PFSK-1 (cell line): ENCODE measurements around the gene CASQ2.

Experiments used
- FOXP2 ChIP-seq: optimal IDR thresholded peaks from 2 replicates; pipeline ENCODE3; 2011; ENCODE audit warnings: borderline replicate concordance, control low read depth, inconsistent platforms; ENCODE audit not compliant: insufficient read depth; ENCODE audit errors: extremely low read length, extremely low read depth
- POLR2AphosphoS5 ChIP-seq: IDR thresholded peaks from 2 replicates; pipeline ENCODE4 v1.6.1; 2012; ENCODE audit warnings: low read depth, mild to moderate bottlenecking, control low read depth, low read length, moderate library complexity
- SIN3A ChIP-seq: IDR thresholded peaks from 2 replicates; pipeline ENCODE4 v1.6.1; 2012; ENCODE audit warnings: mild to moderate bottlenecking, low read length, moderate library complexity, borderline replicate concordance; ENCODE audit not compliant: insufficient read depth
- TAF1 ChIP-seq: IDR thresholded peaks from 2 replicates; pipeline ENCODE4 v1.6.1; 2012; ENCODE audit warnings: low read length, control low read depth, borderline replicate concordance; ENCODE audit not compliant: insufficient read depth
- TF ChIP-seq, protein P1 (sequence below), 2 experiments: IDR thresholded peaks; 2 replicates each; pipeline versions ENCODE4 v1.6.1 to v1.8.0; 2011 to 2012; ENCODE audit warnings: low read depth in 2 of 2, low read length in 2 of 2, control low read depth in 1 of 2, inconsistent platforms in 1 of 2, mild to moderate bottlenecking in 1 of 2, moderate library complexity in 1 of 2; ENCODE audit not compliant: insufficient read depth in 1 of 2

CASQ2 gene

DNA sequence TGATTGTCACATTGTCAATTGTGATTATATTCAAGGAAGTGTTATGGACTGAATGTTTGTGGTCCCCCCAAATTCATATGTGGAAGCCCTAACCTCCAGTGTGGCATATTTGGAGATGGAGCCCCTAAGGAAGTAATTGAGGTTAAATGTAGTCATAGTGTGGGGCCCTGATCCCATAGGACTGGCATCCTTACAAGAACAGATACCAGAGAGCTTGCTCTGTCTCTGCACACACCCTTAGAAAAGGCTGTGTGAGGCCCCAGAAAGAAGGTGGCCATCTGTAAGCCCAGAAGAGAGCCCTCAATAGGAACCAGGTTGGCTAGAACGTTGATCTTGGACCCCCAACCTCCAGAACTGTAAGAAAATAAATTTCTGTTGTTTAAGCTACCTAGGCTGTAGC, 98.6 kb downstream of the CASQ2 start:
- no peak for TF ChIP-seq FOXP2

DNA sequence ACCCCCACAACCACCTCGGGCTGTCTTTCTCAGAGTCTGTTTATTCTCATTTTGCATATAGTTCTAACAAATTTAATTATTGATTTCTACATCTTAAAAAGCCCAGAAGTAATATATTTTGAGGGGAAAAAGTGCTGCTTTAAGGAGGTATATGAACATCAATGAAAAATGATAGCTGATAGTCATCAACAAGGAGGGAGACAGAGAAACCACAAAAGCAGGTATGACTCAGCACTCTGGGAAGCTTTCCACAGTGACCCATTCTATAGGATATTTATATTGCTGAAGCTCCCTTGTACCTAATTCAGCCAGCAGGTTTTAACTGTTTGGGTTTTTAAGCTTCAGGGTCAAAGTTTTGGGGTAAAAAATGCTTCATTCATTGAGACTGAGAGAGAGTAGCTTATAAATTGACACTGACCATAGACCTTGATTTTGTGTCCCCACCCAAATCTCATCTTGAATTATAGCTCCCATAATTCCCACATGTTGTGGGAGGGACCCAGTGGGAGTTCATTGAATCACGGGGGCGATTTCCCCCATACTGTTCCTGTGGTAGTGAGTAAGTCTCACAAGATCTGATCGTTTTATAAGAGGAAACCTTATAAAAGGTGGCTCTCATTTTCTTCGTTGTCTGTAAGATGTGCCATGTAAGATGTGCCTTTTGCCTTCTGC, 99.4 kb downstream of the CASQ2 start:
- TF ChIP-seq POLR2AphosphoS5 (no peak), FOXP2 (no peak)
- TF ChIP-seq, protein P1, sequence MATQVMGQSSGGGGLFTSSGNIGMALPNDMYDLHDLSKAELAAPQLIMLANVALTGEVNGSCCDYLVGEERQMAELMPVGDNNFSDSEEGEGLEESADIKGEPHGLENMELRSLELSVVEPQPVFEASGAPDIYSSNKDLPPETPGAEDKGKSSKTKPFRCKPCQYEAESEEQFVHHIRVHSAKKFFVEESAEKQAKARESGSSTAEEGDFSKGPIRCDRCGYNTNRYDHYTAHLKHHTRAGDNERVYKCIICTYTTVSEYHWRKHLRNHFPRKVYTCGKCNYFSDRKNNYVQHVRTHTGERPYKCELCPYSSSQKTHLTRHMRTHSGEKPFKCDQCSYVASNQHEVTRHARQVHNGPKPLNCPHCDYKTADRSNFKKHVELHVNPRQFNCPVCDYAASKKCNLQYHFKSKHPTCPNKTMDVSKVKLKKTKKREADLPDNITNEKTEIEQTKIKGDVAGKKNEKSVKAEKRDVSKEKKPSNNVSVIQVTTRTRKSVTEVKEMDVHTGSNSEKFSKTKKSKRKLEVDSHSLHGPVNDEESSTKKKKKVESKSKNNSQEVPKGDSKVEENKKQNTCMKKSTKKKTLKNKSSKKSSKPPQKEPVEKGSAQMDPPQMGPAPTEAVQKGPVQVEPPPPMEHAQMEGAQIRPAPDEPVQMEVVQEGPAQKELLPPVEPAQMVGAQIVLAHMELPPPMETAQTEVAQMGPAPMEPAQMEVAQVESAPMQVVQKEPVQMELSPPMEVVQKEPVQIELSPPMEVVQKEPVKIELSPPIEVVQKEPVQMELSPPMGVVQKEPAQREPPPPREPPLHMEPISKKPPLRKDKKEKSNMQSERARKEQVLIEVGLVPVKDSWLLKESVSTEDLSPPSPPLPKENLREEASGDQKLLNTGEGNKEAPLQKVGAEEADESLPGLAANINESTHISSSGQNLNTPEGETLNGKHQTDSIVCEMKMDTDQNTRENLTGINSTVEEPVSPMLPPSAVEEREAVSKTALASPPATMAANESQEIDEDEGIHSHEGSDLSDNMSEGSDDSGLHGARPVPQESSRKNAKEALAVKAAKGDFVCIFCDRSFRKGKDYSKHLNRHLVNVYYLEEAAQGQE (IDR thresholded peaks at IDR 0.05; ENCODE audit: insufficient read depth in 1 of 2, low read depth in 2 of 2, low read length in 2 of 2) = no peak

DNA sequence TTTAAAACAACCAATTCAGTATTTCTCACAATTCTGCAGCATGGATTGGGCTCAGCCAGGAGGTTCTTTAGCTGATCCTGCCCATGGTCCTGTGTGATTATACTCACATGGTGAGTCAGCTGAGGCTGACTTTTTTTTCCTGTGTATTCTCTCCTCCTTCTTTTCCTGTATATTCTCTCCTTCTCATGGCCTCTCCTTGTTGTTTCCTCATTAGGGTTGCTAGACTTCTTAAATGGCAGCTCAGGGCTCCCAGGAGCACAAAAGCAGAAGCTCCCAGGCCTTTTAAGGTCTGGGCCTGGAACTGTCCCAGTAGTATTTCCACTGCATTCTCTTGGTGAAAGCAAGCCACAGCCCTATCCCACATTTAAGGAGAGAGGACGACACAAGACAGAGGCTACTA, 99.9 kb downstream of the CASQ2 start:
- no peak for TF ChIP-seq POLR2AphosphoS5
- TF ChIP-seq TAF1 = no peak
- no peak for TF ChIP-seq SIN3A
- TF ChIP-seq, protein P1 (IDR thresholded peaks at IDR 0.05; ENCODE audit: insufficient read depth in 1 of 2, low read depth in 2 of 2, low read length in 2 of 2) = no peak
- no peak for TF ChIP-seq FOXP2

DNA sequence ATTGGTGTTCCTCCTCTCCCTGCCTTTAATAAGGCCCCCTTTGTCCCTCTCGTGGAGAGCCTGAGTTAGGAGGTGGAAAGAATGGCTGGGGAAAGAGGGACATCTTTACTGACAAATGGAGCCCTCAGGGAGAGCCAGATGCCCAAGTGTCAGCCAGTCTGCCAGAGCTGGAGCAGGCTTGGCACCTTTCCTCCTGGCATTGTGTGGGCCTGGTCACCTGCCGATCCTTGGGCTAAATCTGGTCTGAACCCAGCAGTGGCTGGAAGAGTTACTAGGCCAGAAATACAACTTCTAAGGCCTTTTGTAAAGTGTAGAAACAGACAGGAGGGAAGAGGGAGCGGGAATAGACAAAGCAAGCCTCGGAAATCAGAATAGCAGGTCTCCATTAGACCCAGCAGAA, 101.8 kb downstream of the CASQ2 start:
- TF ChIP-seq POLR2AphosphoS5 = no peak
- TF ChIP-seq, protein P1 (IDR thresholded peaks at IDR 0.05; ENCODE audit: insufficient read depth in 1 of 2, low read depth in 2 of 2, low read length in 2 of 2) = no peak
- TF ChIP-seq FOXP2 = no peak
- no peak for TF ChIP-seq SIN3A
- no peak for TF ChIP-seq TAF1

DNA sequence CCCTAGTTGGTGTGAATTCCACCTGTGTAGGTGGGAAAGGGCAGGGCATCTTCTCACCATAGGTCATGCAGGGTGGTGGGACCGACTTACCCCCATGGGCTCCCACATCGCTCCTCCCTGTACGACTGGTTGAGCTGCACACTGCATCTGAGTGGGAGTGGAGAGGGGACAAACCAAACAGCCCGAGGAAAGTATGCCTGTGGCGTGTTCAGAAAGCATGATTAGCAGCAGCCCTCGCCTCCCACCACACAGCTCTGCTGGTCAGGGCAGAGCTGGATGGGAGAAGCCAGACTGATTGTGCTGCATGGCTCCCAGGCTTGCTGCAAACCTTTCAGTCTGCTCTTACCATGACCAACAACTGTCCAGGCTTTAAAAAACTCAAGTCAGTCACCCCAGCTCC, 102.3 kb downstream of the CASQ2 start:
- TF ChIP-seq FOXP2 (no peak), POLR2AphosphoS5 (no peak), SIN3A (no peak), TAF1 (no peak)
- TF ChIP-seq, protein P1 (IDR thresholded peaks at IDR 0.05; ENCODE audit: insufficient read depth in 1 of 2, low read depth in 2 of 2, low read length in 2 of 2) = no peak
